Hepatic stellate cell (primary cell): ENCODE data around the gene KDM3A.
"Not testable (repeated sequence)": the region's sequence is repeated elsewhere in the genome, so short reads cannot be mapped to it uniquely, and the experiment has no call there.

Experiments
- DNase-seq: peaks from one replicate; pipeline ENCODE4 v3.0.0; 2011; ENCODE audit warnings: low spot score

KDM3A gene

DNA sequence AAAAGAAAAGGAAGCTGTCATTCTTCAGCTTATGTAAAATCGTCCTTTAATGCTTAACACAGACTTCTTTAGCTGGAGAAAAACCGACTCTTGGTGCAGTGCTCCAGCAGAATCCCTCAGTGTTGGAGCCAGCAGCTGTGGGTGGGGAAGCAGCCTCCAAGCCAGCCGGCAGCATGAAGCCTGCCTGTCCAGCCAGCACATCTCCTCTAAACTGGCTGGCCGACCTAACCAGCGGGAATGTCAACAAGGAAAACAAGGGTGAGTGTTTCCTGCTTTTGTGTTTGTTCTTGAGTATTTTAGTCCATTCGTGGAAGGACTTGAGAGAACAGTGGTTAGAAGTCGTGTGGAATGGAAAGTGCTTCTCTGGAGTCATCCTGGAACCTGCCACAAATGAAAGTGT lies 38.9 kb downstream of the KDM3A start:
- DNase-seq = no peak

DNA sequence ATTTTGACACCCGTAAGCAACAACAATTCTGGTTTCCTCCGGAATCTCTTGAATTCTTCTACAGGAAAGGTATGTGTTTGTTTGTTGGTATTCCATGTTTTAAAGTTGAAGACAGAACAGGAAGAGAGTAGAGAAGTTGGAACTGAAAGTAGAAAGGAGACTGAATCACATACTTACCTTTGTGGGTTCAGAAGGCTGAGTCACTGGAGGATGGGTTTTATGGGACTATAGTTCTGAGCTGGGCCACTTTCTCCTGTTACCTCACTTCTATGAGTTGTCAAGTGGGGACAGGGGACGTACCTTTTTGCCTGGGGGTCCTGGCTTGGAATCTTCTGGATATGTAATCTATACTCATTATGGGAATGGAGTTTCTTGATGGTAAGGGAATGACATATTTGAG lies 40.9 kb downstream of the KDM3A start:
- no peak for DNase-seq

DNA sequence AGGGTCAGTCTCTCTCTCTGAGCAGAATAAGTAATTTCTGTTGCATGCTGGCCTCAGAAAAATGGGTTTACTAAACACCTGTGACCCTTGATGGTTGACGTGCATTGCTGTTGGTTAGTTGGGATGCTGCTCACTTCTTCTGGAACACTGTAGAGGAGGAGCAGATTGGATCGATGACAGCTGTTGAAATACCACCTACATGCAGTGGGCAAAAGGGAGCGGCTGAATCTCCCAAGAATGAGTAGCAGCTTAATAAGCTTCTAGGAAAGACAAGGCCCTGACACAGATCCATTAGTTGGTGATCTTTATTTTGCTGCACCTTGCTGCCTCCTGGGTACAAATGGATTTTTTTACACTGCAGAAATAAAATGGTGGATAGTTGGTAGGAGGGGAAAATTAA lies 43.2 kb downstream of the KDM3A start:
- DNase-seq = no peak

DNA sequence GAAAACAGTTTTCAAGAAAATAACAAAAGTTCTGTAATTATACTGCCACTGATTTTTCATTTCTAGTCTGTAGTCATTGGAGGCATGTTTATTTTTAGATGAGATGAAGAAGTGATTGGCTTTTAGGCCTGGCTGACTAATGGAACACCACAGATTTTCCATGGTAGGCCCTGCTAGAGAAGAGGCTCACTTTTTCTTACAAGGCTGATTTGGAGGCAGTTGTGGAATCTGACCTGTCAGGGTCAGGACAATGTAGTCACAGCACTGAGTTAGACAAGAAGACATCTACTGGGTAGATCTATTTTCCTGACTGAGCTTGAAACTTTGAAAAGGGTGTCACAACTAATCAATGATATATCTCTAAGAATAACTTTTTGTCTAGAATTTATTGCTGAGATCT lies 43.9 kb downstream of the KDM3A start:
- no peak for DNase-seq

DNA sequence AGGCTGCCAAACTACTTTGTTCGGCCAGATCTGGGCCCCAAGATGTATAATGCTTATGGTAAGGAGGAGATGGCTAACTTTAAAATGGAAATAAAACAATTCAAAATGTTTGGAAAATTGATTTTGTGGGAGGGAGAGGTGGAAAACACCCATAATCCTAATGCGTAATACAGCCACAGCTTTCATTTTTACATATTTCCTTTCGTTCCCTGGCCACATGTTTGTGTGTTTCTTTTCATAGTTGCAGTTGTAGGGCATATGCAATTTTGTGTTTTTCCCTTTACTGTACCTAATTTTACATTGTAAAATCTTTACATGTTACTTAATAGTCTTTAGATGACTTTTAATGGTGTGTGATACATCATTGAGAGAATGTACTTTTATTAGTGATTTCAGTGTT lies 44.6 kb downstream of the KDM3A start:
- DNase-seq = no peak

DNA sequence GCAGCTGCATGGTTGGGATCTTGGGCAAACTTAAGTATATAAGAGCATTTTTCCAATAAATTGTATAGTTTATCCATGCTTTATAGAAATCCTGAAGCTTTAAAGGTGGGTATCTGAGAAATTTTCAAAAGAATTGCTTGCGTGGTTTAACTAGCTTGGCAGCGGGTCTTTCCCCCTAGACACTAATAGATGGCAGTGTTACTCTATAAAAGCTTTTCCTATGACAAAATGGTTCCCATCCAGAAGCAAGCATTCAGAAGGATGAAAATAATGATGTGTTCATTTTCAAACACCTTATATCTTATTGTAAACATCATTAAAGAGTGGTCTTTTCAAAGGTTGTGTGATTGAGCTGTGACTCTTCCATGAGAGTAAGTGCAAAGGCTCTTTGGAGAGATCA lies 45.9 kb downstream of the KDM3A start:
- no peak for DNase-seq

DNA sequence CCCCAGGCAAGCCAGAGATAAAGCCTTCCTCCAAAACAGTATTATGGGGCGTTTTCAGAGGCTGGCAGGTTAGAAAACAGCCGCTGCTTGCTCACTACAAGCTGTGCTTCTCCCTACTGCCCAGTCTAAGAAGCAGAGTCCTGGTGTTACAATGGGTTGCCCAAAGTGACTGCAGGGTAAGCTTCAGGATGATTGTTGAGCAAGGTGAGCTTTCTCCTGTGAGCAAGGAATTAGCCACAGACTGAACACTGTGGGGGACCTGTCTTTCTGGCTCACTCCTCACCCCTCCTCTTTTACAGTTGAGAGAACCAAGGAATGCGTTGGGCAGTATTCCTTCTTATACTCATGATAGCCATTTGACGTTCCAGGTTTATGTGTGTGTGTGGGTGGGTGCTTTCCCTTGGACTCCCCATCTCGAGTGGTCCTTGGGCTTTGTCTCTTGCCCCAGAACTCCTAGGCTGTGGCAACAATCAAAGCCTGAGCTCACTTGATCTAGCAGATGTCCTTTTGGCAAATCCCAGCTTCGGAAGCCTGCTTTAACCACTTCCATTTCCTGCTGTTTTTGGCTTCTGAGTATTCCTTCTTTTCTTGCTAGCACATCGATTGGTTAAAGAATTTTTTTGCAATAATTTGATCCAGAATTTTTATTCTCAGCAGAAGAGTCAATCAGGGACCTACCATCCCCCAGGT lies 47.5 kb downstream of the KDM3A start:
- no peak for DNase-seq

DNA sequence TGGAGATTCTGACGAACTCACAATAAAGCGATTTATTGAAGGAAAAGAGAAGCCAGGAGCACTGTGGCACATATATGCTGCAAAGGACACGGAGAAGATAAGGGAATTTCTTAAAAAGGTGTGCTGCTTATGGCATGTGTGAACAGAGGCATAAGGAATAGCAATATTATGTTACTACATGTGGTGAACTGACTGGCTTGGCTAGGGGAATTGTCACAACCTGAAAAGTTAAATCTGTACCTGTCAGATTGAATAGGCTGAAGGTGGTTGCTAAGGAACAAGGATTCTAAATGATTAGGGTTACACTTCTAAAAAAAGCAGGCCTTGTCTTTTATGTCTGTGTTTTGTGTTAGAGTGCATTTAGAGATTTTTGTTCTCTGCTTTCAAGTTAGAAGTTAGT lies 48.4 kb downstream of the KDM3A start:
- DNase-seq = no peak

DNA sequence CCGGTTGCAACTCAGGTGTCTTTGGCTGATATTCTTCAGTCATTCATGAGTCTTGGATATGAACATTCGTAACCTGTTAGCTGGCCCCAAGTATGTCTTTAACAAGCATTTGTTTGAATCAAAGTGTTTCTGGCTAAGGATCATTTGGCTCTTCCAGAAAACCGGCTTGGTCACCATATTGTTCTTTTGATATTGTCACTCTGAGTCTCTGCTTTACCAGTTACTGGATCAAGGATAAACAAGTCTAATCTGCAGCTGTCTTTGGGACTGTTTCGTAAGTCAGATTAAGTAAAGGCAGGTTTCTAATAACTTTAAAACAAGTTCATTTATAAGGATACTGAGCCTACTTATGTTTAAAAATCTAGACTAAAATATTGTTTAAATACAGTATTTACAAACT lies 49.1 kb downstream of the KDM3A start:
- no peak for DNase-seq

DNA sequence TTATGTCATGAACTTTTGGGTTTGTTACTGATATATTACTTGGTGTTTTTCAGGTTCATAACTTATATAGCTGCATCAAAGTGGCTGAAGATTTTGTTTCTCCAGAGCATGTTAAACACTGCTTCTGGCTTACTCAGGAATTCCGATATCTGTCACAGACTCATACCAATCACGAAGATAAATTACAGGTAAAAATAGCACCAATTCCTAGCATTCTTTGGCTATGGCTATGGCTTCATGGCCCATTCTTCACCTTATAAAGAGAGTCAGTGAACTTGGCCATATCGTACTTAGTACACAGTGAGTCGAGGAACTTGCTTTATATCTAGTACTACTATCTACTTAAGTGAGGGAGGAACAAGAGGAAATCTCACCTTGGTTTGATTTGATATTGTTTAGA lies 49.9 kb downstream of the KDM3A start:
- no peak for DNase-seq

DNA sequence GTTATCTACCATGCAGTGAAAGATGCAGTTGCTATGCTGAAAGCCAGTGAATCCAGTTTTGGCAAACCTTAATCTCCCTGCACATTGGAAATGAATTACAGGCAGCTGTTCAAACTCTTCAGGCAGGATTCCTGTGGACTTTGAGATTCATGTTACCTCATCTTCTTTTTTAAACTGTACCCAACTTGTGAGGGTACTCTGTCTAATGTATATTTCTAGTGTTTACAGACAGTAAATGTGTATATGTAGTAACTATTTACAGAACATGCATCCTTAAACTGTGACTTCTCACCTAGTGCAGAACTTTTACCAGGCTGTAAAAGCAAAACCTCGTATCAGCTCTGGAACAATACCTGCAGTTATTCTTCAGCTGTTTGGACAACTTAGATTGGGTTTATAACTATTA lies 50.9 kb downstream of the KDM3A start:
- no peak for DNase-seq

DNA sequence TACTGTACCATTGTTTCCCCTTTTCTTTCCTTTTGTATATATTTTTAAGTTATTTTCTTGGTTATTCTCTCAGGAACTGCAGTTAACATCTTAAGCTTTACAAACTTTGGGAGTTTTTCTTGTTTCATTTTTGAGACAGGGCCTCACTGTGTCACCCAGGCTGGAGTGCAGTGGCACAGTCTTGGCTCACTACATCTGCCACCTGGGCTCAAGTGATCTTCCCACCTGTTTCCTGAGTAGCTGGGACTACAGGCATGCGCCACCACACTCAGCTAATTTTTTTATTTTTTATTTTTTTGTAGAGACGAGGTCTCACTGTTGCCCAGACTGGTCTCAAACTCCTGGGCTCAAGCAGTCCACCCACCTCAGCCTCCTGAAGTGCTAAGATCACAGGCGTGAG lies 55.2 kb downstream of the KDM3A start:
- DNase-seq = not testable (repeated sequence)

DNA sequence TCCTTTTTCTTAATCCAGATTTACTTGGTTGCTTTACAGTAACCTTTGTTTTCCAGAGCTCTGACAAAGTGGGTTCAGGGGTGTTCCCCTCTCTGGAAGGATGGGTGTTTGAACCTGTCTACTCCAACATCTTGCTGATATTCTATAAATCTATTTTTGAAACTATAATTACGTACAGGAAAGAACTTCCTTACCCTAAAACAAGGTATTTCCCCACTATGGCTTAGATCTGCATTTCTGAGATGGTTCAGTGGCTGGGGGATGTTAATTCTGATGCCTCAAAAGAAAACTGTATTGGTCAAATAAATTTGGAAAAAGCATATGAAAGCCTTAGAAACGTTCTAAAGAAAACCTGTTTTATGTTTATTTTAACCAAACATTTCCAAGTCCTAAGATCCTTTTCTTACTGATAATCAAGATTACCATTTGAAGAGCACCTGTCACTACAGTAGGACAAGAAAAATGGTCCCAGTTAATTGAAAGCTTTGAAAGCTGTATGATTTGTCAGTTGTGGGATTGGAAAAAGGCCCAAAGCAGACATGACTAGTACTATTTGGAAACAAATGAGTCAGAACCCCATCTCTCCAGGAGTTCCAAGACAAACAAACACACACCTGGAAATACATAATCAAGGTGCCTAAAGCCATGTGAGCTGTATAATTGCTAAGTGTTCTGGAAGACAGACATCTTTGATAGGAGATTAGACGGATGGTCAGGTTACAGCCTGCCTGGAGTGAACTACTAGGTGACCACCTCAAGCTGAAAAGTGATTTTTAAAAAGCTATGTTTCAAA lies 57.5 kb downstream of the KDM3A start:
- DNase-seq = no peak

DNA sequence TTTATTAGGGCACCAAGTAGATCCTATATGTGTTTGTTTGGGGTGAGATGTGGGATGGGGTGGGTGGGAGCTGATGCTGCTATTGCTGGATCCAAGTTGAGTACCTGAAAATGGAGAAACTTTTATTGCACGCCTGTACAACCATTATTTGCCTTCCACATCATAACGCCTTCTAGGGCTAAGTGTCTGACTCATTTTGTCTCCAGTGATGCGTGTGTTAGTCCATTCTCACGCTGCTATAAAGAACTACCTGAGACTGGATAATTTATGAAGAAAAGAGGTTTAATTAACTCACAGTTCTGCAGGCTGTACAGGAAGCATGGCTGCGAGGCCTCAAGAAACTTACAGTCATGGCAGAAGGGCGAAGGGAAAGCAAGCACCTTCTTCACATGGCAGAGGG lies 58.2 kb downstream of the KDM3A start:
- no peak for DNase-seq

DNA sequence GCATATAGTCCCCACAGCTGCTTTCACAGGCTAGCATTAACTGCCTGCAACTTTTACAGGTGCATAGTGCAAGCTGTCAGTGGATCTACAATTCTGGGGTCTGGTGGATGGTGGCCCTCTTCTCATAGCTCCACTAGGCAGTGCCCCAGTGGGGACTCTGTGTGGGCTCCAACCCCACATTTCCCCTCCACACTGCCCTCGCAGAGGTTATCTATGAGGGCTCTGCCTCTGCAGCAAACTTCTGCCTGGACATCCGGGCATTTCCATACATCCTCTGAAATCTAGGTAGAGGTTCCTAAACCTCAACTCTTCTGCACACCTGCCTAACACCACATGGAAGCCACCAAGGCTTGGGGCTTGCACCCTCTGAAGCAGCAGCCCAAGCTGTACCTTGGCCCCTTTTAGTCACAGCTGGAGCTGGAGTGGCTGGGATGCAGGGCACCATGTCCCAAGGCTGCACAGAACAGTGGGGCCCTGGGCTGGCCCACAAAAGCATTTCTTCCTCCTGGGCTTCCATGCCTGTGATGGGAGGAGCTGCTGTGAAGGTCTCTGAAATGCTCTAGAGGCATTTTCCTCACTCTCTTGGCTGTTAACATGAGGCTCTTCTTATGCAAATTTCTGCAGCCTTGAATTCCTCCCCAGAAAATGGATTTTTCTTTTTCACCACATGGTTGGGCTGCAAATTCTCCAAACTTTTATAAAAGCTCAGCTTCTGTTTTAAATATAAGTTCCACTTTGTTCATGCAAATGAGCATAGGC lies 59.3 kb downstream of the KDM3A start:
- DNase-seq = no peak

DNA sequence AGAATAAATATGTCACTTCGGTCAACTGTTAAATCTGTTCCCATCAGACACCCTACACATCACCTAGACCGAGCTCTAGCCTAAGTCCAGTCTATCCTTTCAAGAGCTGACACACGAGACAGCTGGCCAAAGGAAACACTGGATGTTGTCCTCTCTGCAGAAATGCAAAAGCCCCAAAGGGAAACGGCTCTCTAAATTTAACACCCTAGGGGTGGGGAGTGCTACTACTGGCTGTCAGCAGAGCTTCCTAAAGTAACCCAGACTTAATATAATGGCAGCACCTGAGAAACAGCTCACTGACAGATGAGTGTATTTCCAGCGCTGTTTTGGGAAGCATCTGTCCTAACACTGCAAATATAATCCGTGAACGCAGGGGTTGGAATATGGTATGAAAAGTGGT lies 66.4 kb downstream of the KDM3A start:
- no peak for DNase-seq

DNA sequence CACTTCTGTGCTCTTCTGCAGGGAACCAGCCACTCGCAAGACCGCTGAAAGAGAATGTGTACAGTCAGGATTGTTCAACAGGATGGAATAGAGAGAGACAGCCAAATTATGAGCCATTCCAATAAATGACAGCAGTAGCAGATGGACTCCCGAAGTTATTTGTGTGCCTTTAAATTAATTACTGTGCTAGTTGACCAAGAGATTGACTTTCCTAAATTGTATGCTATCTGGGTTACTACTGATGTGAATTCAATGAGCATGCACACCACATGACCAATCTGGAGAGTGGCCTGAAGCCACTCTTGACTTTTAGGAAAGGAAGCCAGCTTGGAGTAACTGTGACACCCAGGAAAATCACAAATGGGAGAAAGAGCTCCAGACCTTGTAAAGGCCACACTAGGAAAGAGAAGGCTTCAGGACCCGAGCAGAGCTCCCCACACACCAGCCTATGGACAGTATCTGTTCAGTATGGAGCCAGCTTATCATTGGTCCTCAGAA lies 69.3 kb downstream of the KDM3A start:
- no peak for DNase-seq

DNA sequence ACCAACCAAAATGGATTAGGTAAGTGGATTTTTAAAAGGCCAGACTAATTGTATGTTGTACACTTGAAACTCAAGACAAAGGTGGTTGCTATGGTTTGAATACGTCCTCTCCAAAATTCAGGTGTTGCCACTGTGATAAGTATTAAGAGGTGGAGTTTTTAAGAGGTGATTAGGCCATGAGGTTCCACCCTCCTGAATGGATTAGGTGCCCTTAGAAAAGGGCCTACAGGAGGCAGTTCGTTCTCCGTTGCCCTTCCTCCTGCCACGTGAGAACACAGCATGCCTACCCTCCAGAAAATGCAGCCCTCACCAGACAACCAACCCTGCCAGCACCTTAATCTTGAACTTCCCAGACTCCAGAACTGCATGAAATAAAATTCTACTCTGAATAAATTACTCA lies 70.9 kb downstream of the KDM3A start:
- DNase-seq = no peak

DNA sequence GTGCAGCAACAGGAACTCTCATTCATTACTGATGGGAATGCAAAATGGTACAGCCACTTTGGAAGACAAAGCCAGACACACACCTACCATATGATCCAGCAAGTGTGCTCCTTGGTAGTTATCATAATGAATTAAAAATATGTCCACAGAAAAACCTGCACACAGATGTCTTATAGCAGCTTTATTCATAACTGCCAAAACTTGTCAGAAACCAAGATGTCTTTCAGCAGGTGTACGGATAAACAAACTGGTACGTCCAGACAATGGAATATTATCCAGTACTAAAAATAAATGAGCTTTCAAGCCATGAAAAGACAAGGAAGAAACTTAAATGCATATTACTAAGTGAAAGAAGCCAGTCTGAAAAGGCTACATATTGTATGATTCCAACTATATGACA lies 71.7 kb downstream of the KDM3A start:
- DNase-seq = no peak

DNA sequence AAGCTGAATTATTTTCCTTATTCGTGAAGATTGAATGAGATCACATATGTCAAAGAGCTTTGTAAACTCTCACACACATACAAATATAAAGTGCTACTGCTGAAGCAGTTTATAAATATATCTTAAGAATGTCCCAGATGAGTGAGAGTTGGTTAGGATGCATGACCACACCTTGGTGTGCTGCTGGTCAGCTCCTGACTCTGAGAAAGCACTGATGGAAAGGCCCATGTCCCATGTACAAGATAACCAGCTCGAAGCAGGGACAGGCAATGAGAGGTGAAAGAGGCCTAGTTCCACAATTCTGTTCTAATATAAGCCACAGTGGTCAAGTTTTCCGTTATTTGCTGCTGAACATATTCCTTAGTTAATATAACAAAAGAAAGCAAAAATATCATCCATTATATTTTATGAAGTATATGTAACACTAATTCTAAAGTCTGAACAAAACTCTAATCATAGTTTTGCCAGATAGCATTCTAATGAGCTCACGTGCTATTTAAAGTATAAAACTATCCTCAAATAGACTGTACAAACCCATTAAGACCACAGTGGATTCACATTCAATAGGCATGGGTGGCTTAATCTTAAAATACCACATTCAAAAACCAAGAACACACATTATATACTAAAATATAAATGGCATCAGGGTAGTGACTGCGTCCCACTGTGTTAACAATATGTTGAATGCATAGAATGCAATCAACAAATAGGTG lies 72.9 kb downstream of the KDM3A start:
- DNase-seq = no peak

DNA sequence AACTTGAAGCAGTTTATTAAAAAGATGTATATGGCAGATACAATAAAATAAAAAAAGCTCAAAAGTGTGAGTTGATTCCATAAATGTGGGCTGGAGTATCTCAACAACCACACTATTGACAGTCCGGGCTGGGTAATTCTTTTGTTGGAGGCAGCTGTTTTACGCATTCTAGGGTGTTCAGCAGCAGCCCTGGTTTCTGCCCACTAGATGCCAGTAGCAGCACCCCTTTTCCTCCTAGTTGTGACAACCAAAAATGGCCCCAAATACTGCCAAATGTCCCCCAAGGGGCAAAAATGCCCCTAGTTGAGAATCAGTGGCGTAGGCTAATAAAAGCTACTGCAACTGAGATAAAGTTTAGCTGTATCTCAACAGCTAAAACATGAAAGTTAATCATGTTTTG lies 77.3 kb downstream of the KDM3A start:
- no peak for DNase-seq

DNA sequence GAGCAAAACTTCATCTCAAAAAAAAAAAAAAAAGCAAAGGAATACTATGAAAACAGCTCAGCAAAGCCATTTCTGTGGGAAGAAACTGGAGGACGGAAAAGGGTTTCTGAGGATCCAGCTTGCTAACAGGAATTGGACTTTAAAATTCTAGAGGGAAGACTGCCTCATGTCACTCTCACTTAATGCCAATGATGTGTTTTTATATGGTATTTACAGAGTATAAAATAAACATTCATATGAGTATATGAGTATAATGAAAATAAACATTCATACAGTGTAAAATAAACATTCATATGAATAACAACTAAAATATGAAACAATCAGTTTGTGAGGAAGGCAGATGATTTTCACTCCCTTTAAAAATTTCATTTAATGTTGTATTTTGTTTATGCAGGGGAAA lies 78.2 kb downstream of the KDM3A start:
- no peak for DNase-seq
